SIG-M5 treated with dmso at 0.1 percent for 504 hours (cell line): ENCODE measurements around the gene TM9SF2.
"Not testable (repeated sequence)": the region's sequence is repeated elsewhere in the genome, so short reads cannot be mapped to it uniquely, and the experiment has no call there.

Experiments
- DNase-seq: peaks from one replicate; lab custom pipeline; 2025; ENCODE audit not compliant: unreplicated experiment; lab: John Stamatoyannopoulos, UW

TM9SF2 gene

DNA sequence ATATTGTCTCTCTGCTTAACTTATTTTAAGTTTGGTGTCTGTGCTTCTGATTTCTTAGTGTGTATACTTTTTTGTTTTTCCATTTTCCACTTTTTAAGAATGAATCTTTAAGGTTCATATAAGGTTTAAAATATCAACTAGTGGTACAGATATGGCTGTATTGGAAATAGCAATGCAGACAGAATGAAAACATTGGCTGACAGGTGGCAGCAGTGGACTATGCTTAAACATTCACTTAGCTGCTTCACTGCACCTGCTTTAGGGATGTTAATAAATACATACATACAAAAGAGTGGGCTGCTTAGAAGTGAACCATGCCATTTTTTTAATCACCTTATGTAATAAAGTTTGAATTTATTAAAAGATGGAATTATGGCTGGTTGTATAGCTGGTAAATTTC lies 27.3 kb downstream of the TM9SF2 start:
- DNase-seq = no peak

GRCh38 chr13:99536023-99536422 lies 34.8 kb downstream of the TM9SF2 start:
- DNase-seq = no peak

DNA sequence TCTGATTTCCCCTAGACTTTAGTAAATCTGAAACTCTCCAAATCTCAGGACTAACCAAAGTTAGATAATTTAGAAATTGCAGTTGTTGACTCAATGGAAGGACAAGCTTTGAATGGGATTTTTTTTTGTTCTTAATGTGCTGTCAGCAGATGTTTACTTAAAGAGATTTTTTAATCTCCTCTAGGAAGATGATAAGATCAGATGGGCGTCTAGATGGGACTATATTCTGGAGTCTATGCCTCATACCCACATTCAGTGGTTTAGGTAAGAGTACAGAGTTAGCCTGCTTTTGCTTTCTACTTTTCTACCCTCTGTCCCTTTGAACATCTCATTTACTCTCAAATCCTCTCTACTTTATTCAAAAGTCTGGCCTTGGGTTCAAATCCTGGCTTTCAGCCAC lies 39.3 kb downstream of the TM9SF2 start:
- DNase-seq = no peak

GRCh38 chr13:99542788-99543406 lies 41.6 kb downstream of the TM9SF2 start:
- peak; percentile 41 for DNase-seq

DNA sequence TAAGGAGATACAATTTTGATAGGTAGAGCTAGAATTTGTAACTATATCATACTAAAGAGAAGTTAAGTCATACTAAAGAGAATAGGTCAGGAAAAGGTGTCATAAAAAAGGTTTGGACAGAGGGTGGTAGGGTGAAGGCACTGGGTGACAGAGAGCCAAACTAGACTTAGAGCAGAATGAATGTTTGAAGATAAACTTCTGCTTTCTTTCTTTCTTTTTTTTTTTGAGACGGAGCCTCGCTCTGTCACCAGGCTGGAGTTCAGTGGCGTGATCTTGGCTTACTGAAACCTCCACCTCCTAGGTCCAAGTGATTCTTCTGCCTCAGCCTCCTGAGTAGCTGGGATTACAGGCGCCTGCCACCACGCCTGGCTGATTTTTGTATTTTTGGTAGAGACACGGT lies 44.1 kb downstream of the TM9SF2 start:
- no peak for DNase-seq

- DNase-seq = no peak
These were observed 44.7 kb downstream of the TM9SF2 start for GRCh38 chr13:99545979-99546378.

GRCh38 chr13:99546878-99547277 lies 45.6 kb downstream of the TM9SF2 start:
- no peak for DNase-seq

DNA sequence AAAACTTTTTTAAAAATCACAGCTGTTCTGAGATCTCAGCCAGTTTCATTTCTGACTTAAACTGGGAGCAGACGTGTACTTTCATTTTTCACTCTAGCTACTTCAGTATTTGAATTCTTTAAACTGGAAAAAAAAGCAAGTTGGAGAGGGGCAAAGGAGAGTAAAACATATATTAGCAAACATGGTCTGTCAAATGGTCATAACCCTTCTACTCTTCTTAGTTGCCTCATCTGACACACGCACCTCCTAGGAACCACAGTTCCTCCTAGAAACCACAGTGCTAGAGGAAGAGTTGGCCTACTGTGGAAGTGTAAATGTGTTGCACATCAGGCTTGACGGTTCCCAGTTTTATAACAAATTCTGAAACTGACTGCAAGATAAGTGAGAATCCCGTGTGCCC lies 47.2 kb downstream of the TM9SF2 start:
- peak; percentile 78 for DNase-seq

DNA sequence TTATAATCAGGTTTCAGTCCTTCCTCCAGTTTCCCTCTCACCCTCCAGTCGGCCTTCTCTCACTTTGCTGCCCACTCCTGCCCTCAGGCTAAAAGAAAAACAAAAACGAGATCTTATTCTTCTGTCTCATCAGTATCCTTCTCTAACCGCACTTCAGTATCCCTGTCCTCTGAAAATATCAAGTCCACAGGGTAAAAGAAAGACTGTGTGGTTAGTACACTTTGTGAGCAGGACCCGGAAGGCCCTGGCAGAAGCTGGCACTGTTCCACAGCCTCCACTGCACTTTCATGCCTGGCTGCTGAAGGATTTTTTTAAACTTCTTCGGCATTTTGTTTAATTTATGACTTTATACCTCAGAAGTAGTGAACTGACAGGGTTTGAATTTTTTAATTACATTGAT lies 51.8 kb downstream of the TM9SF2 start:
- DNase-seq = no peak

GRCh38 chr13:99555149-99555548 lies 53.9 kb downstream of the TM9SF2 start:
- DNase-seq = no peak

DNA sequence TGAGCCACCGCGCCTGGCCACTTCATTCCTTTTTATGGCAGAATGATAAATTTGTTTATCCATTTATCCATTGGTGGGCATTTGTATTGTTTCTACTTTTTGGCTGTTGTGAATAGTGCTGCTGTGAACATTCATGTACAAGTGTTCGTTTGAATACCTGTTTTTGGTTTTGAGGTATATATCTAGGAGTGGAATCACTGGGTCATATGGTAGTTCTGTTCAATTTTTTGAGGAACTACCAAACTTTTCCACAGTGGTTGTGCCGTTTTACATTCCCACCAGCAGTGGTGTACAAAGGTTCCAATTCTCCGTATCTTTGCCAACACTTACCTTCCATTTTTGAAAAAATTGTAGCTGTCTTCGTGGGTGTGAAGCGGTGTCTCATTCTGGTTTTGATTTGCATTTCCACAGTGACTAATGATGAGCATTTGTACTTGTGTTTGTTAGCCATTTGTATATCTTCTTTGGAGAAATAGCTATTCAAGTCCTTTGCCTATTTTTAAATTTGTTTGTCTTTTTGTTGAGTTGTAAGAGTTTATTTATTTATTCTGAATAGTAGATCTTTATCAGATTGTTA lies 55.7 kb downstream of the TM9SF2 start:
- DNase-seq = no peak

GRCh38 chr13:99558570-99559180 lies 57.4 kb downstream of the TM9SF2 start:
- no peak for DNase-seq

DNA sequence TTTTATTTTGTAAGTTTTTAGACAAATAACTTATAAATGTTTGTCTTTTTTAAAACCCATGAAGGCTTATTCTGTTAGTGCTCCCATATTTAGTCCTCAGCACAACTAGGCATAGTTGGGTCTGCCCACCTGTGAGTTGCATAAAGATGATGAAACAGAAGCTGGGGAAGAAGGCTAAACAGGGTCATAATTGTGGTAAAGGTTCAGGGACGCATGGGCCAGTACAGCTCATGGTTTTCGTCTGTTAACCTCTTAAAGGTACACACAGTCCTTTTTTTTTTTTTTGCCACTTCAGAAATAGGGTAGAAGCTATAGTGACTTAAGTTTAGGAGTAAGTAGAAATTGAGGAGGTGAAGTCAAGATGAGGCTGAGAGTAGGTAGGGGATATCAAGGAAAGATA lies 58.3 kb downstream of the TM9SF2 start:
- DNase-seq = no peak

- no peak for DNase-seq
These were observed 62.1 kb downstream of the TM9SF2 start for GRCh38 chr13:99563404-99563803.

DNA sequence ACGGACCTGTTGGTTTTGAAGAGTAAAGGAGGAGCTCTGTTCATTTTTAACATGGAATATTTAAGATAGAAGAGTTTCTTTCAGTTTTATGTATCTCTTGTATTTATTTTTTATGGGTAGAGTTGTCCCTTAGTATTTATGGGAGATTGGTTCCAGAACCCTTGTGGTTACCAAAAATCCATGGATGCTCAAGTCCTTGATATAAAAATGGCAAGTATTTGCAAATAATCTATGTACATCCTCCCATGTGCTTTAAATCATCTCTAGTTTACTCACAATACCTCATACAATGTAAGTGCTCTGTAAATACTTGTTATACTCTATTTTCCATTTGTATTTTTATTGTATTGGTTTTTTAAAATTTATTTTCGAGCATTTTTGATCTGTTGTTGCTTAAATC lies 63.1 kb downstream of the TM9SF2 start:
- DNase-seq = no peak

- DNase-seq = no peak
These were observed 64.3 kb downstream of the TM9SF2 start for GRCh38 chr13:99565478-99566124.

DNA sequence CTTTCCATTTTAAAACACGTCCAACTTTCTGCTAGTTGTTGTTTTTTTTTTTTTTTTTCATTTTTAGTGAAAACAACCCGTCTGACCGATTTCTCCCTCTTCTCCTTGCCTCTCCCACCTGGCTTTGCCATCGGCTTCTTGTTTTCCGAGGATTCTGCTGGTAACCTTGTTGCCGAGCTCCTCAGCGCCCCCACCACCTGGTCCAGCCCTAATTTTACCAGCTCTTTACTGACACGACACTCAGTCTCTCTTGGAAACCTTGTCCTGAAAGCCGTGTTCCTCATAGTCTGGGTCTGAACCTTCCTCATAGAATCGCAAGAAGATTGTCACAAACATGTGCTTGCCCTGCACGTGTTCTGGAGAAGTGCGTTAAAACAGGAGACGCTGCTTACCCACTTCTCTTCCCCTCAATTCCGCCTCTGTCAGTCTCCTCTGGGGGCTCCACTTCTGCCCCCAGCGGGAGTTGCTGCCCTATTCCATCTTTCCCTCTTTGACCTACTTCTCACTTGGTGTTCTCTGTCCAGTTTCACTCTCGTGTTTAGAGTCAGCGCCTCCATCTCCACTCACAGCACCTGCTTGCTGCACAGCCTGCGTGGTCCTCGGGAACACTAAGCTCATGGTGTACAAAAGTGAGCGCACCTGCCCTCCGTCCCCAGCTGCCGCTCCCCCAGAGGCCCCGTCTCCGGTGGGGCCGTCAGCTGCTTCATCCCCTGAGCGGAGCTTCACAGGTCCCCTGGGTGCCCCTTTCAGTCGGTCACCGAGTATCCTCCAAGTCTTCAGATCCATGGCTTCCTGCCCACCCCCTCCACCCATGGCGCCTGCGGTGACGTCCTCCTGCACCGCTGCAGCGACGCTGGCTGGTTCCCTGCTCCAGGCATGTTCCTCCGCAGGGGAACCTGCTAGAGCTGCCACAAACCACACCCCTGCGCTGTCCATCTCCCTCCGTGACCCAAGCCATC lies 65.1 kb downstream of the TM9SF2 start:
- no peak for DNase-seq

GRCh38 chr13:99568901-99569300 lies 67.6 kb downstream of the TM9SF2 start:
- DNase-seq = not testable (repeated sequence)

DNA sequence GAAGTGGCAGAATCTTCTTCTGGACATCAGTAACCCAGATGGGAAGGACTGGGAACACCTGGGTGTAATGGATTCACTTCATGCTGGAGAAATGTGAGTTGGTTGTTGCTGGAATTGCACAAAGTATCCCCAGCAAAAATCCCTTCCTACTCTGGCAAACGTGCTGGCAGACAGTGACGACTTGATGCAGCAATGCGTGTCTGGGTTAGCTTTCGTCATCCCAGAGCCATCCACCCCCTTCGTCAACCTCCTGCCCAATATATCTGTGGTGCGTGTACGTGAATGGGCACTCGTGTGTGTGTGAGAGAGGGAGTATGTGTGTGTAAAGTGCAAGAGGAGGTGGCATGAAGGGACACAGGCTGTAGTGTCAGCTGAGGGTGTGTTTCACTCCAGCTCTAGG lies 70.9 kb downstream of the TM9SF2 start:
- DNase-seq = no peak

- DNase-seq = no peak
These were observed 71.6 kb downstream of the TM9SF2 start for GRCh38 chr13:99572921-99573320.
